Measurements from ENCODE around the gene DTYMK. TPM values are rescaled to one million over a fixed set of nuclear protein-coding genes. Genes with fewer than 3 reads are reported as not detected.

The DTYMK gene
- total and polyA plus RNA-seq, 5 experiments from 2014 or later = 19.8 to 40.7 (median 36.3) TPM

DNA sequence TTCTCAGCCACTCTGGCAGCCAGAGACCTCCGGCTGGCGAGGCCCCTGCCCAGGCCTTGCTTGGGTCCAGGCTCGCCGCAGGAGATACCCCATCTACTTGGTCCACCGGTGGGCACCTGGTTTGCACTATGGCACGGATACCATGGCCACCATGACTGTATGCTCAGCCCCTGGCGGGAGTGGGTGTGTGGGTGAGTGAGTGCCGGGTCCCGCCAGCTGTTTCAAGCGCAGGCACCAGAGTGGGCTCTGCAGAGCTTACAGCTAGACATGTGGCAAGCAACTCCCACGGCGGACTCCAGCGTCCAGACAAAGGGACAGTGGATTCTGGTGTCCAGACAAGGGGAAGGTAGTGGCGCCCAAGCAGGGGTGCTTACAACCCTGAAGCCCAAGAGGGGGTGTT lies 47.7 kb downstream of the DTYMK start:
- peaks cover 0 to 10% (median 0%) of the 10 kb centered on the region in 3 donors for H3K36me3 Mint-ChIP-seq
- H3K27me3 Mint-ChIP-seq = no peaks in the 10 kb centered on the region
- H3K4me1 Mint-ChIP-seq = peaks cover 31 to 65% (median 63%) of the 10 kb centered on the region in 4 donors
- H3K9me3 Mint-ChIP-seq = no peaks in the 10 kb centered on the region
- no peak for ATAC-seq
- no peak for DNase-seq
- peak overlapping the region; percentile 80 to 98 (median 91) for H3K4me3 Mint-ChIP-seq
- POLR2A ChIA-PET = interaction anchor here (2.1 to 2.8 kb wide), 3 partner anchors 29 to 63 kb away, joined by 13 to 19 read pairs (median 14); partner anchors contain the start of genes DTYMK and ING5
- H3K27ac Mint-ChIP-seq = peak overlapping the region in 9 of 10 donors; percentile 40 to 97 (median 92)

DNA sequence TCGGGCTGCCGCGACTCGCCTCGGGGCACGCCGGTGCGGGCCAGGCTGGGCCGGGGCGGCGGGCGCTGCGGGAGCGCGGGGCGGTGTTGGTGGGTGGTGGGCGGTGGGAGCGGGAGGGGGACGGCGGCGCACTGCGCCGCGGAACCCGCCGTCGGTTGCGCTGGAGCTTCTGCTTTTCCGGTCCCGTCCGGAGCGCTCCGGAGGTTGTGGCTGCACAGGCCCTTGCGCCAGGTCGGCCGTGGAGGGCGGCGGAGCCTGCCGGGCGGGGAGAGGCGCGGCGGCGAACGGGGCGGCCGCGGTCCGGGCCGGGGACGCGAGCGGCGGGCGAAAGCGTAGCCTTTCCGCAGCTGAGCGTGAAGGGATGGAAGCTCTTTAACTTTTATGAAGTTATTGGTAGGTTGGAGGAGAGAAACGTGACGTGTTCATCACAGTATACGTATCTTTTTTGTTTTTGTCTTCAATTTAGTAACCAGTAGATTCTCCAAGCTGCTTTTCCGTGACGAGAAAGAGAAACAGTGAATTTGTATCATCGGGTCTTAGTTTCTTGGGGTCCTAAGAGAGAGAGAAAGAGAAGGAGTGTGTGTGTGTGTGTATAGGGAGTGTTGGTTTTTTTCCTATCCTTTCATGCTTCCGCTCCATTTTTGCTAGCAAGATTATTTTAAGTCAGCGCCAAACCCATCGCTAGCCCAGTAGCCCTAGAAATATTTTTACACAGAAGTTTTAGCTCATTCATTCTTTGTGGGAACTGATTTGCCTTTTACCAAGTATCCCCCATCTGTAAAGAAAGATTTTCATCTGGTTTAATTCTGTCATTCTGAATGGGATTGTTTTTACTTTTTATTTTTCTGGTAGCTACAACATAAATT lies 48.6 kb downstream of the DTYMK start:
- peak overlapping the region; percentile 83 to 97 (median 94) for H3K27ac Mint-ChIP-seq
- peak overlapping the region; percentile 80 to 98 (median 91) for H3K4me3 Mint-ChIP-seq
- POLR2A ChIA-PET = interaction anchor here (1.0 to 2.8 kb wide), 7 partner anchors 28 to 1072 kb away, joined by 4 to 19 read pairs (median 7); partner anchors contain the start of genes D2HGDH, DTYMK, HDLBP and ING5
- H3K4me1 Mint-ChIP-seq = peaks cover 31 to 63% (median 61%) of the 10 kb centered on the region in 4 donors
- ATAC-seq (peak; percentile 44 to 54), DNase-seq (peak in 7 of 10 donors; percentile 7 to 73 (median 36))
- H3K27me3 Mint-ChIP-seq = no peaks in the 10 kb centered on the region
- H3K9me3 Mint-ChIP-seq = no peaks in the 10 kb centered on the region
- H3K36me3 Mint-ChIP-seq = peaks cover 0 to 14% (median 0%) of the 10 kb centered on the region in 3 donors

GRCh38 chr2:241637018-241637794 lies 49.4 kb downstream of the DTYMK start, which contains the start of the genes ATG4B and THAP4:
Gene ATG4B (plus strand): TSS chr2:241637693. CDS start chr2:241637715, 22 bp downstream.
Gene THAP4 (minus strand): TSS chr2:241637158. CDS start chr2:241637017, 141 bp downstream.
- Mint-ChIP-seq H3K4me3 (peak within 1 kb of the TSS; percentile 80 to 98 (median 91)), H3K27me3 (no peaks in the 10 kb centered on the region), H3K27ac (peak within 1 kb of the TSS; percentile 85 to 97 (median 94)), H3K9me3 (no peaks in the 10 kb centered on the region), H3K4me1 (peaks cover 31 to 61% (median 57%) of the 10 kb centered on the region in 4 donors), H3K36me3 (peaks cover 0 to 18% (median 4%) of the 10 kb centered on the region in 3 donors)
- peak; percentile 67 to 73 for ATAC-seq
- peak; percentile 55 to 93 (median 70) for DNase-seq
- POLR2A ChIA-PET = interaction anchor here (1.0 to 2.8 kb wide), 7 partner anchors 28 to 1071 kb away, joined by 4 to 19 read pairs (median 7); partner anchors contain the start of genes D2HGDH, DTYMK, HDLBP and ING5

DNA sequence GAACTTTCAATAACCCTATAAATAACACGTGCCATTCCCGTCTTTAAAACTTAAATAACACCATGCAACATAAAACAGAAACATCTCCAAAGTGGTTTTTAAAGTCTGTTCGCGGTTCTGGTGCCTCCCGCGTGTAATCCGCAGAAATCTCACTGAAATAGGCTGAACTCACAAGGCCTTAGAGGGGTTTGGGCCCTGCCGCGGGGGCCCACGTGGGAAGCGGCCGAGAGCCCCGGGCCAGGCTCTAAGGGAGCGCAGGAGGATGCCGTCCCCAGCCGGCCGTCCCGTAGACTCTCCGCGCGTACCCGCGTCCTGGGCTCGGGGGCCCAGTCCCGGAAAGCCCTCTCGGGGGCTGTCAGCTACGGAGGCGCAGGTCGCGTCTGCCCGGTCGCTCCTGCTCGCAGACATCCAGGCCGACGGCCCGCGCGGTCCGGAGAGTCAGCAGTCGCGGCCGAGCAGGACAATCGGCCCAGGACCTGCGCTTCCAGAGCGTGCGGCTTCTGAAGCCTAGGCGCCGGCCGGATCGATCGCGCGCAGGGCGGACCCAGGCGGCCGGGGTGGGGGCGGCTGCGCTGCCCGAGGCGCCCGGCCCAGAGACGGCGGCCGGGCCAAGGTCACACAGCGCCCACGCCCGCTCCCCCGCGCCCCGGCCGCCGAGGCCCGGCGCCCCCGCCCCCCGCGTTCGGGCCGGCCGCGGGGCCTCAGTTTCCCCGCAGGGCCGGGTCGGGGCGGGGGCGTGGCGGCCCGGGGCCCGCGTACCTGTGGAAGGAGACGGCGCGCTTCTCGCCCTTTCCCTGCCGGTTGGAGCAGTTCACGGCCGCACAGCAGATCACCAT lies 50.2 kb downstream of the DTYMK start:
- ATAC-seq (peak; percentile 31 to 43), DNase-seq (peak in 7 of 10 donors; percentile 16 to 37 (median 29))
- Mint-ChIP-seq H3K9me3 (no peaks in the 10 kb centered on the region), H3K36me3 (peaks cover 0 to 24% (median 4%) of the 10 kb centered on the region in 3 donors), H3K4me1 (peaks cover 24 to 54% (median 50%) of the 10 kb centered on the region in 4 donors), H3K4me3 (peak overlapping the region; percentile 70 to 89 (median 84)), H3K27ac (peak overlapping the region; percentile 5 to 91 (median 80)), H3K27me3 (no peaks in the 10 kb centered on the region)
- POLR2A ChIA-PET = interaction anchor here (1.5 to 2.8 kb wide), 4 partner anchors 27 to 1071 kb away, joined by 4 to 19 read pairs (median 10); partner anchors contain the start of genes D2HGDH and DTYMK

GRCh38 chr2:241635756-241636155 lies 50.9 kb downstream of the DTYMK start:
- Mint-ChIP-seq H3K4me3 (peak overlapping the region; percentile 70 to 89 (median 84)), H3K27me3 (no peaks in the 10 kb centered on the region), H3K36me3 (peaks cover 0 to 30% (median 4%) of the 10 kb centered on the region in 3 donors), H3K27ac (peak overlapping the region in 9 of 10 donors; percentile 51 to 91 (median 83)), H3K9me3 (no peaks in the 10 kb centered on the region), H3K4me1 (peaks cover 21 to 48% (median 45%) of the 10 kb centered on the region in 4 donors)
- no peak for DNase-seq
- no peak for ATAC-seq
- POLR2A ChIA-PET = no interaction called here

DNA sequence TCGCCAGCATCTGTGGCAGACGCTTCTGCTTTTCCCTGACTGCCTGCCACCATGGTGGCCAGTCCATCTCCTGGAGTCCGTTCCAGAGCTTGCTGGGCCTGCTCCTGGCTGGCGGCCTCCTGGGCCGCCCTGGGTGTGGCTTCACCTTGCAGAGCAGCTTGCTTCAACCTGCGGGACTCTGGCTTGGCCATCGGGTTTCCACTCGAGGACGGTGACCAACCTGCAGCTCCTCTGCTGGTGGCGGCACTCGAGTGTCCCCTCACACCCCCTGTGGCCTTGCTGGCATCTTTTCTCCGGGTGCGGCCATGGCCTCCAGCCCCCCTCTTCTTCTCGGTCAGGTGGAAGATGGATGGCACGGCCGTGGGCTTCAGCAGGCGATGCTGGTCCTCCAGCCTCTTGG lies 53.1 kb downstream of the DTYMK start:
- POLR2A ChIA-PET = no interaction called here
- ATAC-seq (no peak), DNase-seq (no peak)
- Mint-ChIP-seq H3K36me3 (peaks cover 0 to 42% (median 6%) of the 10 kb centered on the region in 3 donors), H3K27ac (peak overlapping the region in 1 of 10 donors; percentile 20), H3K27me3 (no peaks in the 10 kb centered on the region), H3K9me3 (no peaks in the 10 kb centered on the region), H3K4me3 (no peak overlapping the region), H3K4me1 (peaks cover 13 to 35% (median 33%) of the 10 kb centered on the region in 4 donors)

DNA sequence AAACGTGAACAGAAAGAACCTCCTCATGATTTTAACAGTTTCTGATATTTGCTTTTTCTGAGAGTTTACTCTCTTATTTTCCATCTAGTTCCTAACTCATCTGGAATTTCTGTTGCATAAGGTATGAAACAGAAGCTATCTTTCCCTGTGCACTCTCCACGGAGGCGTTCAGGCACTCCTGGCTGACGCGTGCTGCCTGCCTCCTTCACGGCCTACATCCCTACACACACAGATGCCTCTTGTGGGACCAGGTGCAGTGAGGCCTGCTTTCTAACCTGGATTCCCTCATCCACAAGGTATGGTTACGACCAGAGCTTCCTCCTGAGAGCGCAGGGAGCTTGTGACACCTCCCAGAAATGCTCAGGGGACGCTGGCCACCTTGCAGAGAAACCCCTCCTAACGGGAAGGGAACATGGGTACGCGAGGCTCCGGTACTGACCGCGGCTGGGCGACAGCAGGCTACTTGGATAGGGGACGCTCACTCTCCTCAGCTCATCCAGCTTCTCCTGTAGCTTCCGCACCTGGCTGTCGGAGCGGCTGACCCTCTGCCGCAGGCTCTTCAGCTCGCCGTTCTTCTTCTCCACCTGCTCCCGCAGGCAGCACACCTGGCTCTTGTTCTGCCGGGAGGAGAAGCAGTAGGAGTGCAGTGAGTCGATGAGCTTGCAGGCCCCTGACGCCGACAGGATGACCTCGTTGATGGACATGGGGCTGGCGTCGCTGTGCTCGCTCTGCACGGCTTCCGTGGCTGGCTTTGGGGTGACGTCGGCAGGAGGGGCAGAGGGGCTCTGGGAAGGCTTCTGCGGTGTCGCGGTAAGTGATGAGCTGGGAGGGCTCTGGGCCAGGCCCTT lies 53.9 kb downstream of the DTYMK start:
- H3K27ac Mint-ChIP-seq = no peak overlapping the region
- peaks cover 16 to 36% (median 31%) of the 10 kb centered on the region in 4 donors for H3K4me1 Mint-ChIP-seq
- POLR2A ChIA-PET = interaction anchor here (0.6 to 0.9 kb wide), 2 partner anchors 10 to 69 kb away, joined by 5 to 6 read pairs; partner anchors contain the start of gene ING5
- H3K27me3 Mint-ChIP-seq = no peaks in the 10 kb centered on the region
- ATAC-seq (no peak), DNase-seq (no peak)
- H3K36me3 Mint-ChIP-seq = peaks cover 0 to 48% (median 8%) of the 10 kb centered on the region in 3 donors
- peak overlapping the region in 1 of 10 donors; percentile 48 for H3K4me3 Mint-ChIP-seq
- no peaks in the 10 kb centered on the region for H3K9me3 Mint-ChIP-seq

DNA sequence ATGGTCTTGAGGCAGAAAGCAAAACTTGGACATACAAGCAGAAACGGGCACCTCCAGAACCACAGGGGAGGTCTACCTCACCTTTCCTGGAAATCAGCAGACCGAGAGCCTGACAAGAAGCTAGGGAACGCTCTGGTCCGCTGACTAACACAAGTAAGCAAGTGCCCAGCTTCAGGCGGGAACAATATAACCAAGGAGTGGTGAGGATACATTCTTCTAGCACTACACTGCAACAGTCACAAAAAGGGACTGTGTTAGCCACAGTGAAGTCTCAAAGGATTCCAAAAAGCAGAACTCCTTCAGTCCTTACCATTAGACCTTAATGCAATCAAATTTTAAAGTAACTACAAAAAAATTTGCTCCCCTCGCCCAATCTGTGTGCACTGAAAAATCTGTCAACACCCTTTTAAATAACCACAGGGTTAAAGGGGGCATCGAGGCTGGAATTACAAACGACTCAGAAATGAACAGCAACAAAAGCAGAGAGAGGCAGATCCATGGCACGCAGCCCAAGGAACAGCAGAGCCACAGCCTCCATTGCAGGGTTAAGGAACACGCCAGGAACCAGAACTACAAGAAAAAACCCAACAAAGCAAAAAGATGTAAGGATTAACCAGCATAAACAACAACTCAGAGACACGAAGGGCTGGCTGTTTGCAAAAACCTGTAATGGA lies 56.7 kb downstream of the DTYMK start:
- peak overlapping the region in 1 of 10 donors; percentile 15 for H3K27ac Mint-ChIP-seq
- no peaks in the 10 kb centered on the region for H3K27me3 Mint-ChIP-seq
- DNase-seq (no peak), ATAC-seq (no peak)
- no peak overlapping the region for H3K4me3 Mint-ChIP-seq
- H3K4me1 Mint-ChIP-seq = peaks cover 14 to 28% (median 19%) of the 10 kb centered on the region in 4 donors
- POLR2A ChIA-PET = no interaction called here
- no peaks in the 10 kb centered on the region for H3K9me3 Mint-ChIP-seq
- peaks cover 0 to 58% (median 8%) of the 10 kb centered on the region in 3 donors for H3K36me3 Mint-ChIP-seq

DNA sequence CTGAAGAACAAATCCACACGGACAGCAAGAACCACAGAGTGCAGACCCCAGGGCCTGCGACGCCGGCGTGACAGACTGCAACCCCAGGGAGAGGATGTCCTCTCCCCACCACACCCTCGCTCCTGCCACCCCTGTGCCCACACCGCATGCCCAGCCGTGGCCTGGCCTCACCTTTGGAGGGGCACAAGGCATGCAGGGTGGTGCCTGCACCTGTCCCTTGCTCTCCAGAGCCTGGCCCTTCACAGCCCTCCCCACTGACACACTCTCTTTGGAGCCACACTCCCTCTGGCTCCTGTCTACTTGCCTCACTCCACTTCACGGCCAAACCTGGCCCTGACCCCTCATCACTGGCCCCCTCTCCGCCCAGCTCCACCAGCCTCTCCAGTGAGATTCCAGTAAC lies 58.9 kb downstream of the DTYMK start:
- no peak for DNase-seq
- Mint-ChIP-seq H3K9me3 (no peaks in the 10 kb centered on the region), H3K4me3 (no peak overlapping the region), H3K4me1 (peaks cover 13 to 27% (median 18%) of the 10 kb centered on the region in 4 donors), H3K36me3 (peaks cover 0 to 48% (median 8%) of the 10 kb centered on the region in 3 donors), H3K27ac (peak overlapping the region in 1 of 10 donors; percentile 40), H3K27me3 (no peaks in the 10 kb centered on the region)
- POLR2A ChIA-PET = no interaction called here
- ATAC-seq = no peak

All from naive thymus-derived CD8-positive, alpha-beta T cell (primary cell).